ENCODE data around the gene RACGAP1.
"Not testable (repeated sequence)": the region's sequence is repeated elsewhere in the genome, so short reads cannot be mapped to it uniquely, and the experiment has no call there.

RACGAP1 gene

DNA sequence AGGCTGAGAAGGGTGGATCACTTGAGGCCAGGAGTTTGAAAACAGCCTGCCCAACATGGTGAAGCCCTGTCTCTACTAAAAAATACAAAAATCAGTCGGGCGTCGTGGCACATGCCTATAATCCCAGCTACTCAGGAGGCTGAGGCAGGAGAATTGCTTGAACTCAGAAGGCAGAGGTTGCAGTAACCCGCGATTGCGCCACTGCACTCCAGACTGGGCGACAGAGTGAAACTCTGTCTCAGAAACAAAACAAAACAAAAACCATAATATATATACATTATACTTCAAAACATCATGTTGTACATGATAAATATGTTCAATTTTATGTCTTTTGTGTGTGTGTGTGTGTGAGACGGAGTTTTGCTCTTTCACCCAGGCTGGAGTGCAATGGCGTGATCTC, 5.2 kb upstream of the RACGAP1 start:
- not testable (repeated sequence) for DNase-seq (ENCODE audit: low read depth, low spot score)

GRCh38 chr12:50026691-50027090, 1.4 kb upstream of the RACGAP1 start:
- no peak for DNase-seq (ENCODE audit: low read depth, low spot score)

DNA sequence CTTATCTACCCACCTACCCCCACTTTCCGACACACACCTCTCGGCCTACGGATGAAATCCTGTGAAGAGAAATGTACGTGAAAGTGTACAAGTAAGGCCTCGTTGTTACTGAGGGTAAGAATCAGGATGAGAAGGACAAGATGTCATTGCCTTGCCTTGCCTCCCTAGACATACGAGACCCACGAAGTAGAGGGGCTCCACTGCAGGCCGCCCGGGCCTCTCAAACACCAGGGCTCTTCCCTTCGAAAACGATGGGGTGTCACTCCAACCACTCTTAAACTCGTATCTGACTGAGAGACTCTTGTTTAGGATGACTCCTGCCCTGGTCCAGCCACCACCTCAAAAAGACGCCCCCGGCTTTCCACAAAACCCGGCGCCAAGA, 498 bp downstream of the RACGAP1 start:
- no peak for DNase-seq (ENCODE audit: low read depth, low spot score)

GRCh38 chr12:50024227-50024626, 1.1 kb downstream of the RACGAP1 start:
- DNase-seq (ENCODE audit: low read depth, low spot score), result no peak

GRCh38 chr12:50022903-50023302, 2.4 kb downstream of the RACGAP1 start:
- DNase-seq (ENCODE audit: low read depth, low spot score), result no peak

DNA sequence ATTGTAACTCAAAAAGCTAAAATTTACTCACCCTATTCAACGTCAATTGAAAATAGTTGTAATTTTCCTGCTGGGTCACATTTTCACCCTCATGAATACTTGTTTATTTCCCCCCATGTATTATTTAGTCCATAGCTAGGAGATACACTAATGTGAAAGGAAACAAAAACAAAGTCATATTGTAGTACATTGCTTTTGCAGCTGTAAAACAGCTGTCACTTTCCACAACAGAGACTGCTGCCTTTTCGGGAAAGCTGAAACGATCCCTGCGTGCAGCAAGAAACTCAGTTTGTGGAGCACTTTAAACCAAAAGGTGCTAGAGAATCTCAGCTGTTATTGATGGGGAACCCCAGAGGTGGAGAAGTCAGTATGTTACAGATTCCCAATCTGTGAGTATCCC, 4.3 kb downstream of the RACGAP1 start:
- DNase-seq (ENCODE audit: low read depth, low spot score), result no peak

GRCh38 chr12:50019524-50019923, 5.8 kb downstream of the RACGAP1 start:
- no peak for DNase-seq (ENCODE audit: low read depth, low spot score)

- no peak for DNase-seq (ENCODE audit: low read depth, low spot score)
These were observed 6.3 kb downstream of the RACGAP1 start for GRCh38 chr12:50018968-50019367.

- no peak for DNase-seq (ENCODE audit: low read depth, low spot score)
These were observed 7.1 kb downstream of the RACGAP1 start for GRCh38 chr12:50018154-50018553.

- no peak for DNase-seq (ENCODE audit: low read depth, low spot score)
These were observed 7.7 kb downstream of the RACGAP1 start for GRCh38 chr12:50017641-50018040.

DNA sequence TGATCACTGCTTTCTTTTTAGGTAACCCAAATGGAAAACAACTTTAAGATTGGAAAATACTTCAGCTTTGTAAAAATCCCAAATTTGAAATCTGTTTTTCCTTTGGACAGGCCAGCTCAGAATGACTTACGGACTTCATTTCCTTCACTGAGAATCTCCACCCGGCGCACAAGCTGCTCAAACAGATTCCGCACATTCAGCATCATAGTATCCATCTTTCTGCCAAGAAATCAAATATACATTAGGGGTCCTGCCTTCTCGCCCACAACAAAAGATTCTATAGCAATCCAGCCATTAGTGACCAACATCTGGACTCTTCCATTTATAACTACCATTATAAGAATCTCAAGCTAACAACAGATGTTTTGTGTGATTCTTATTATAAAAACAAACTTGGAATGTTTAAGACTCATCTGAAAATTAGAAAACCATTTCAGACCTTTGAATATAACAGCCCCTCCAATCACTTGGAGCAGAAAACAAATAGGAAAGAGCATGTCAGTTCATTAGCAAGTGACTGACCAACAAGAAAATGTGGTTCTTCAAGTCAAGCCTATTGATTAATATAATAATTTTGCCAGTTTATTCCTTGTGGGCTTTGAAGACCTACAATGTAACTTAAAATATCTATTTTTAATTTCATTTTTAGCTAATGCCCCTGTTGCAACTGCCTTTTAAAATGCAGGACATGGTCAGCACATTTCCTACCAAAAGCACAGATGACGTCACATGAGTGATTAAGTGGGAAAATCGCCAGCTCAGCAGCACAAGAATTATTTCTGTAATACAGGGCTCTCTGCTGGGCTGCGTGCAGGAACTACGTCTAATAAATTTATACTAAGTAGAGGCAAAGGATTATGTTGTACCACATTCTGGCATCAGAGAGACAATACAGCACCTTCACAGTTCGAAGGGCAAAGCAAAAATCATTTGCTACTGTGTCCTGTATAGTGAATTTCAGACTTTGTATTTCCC, 8.5 kb downstream of the RACGAP1 start:
- DNase-seq (ENCODE audit: low read depth, low spot score), result peak; percentile 56

GRCh38 chr12:50014342-50014741, 11.0 kb downstream of the RACGAP1 start:
- DNase-seq (ENCODE audit: low read depth, low spot score), result no peak

DNA sequence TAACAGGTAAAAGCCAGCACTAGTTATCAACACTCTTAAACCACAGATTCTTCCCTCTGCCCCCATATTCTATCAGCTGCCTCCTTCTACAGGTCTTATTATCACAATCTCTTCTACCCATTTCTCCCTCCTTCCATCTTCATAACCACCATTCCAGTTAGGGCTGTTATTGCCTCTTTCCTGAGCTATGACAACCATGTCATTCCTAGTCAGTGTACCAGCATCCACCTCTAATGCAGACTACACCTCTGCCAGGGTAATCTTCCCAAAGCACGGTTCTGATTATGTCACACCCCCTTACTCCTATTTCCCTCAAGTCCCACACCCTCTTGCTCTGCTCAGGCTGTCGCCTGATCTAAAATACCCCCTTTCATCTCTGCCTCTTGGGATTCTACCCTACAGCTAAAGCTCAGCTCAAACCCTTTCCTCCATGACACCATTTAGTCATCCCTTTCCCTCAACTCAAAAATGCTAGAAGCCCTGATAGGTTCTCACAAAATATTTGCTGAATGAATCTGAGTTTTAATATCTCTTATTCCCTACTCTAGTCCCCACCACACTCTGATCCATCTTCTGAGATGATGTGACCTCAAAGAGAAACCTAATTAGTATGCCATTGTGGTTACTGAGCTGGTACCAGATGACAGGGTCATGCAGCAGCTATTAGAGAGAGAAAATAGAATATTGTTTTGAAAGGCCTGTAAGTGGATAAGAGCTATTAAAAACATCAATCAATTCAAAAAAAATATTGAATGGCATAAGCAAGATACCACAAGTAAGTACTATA, 11.7 kb downstream of the RACGAP1 start:
- no peak for DNase-seq (ENCODE audit: low read depth, low spot score)

- no peak for DNase-seq (ENCODE audit: low read depth, low spot score)
These were observed 18.4 kb downstream of the RACGAP1 start for GRCh38 chr12:50006754-50007442.

DNA sequence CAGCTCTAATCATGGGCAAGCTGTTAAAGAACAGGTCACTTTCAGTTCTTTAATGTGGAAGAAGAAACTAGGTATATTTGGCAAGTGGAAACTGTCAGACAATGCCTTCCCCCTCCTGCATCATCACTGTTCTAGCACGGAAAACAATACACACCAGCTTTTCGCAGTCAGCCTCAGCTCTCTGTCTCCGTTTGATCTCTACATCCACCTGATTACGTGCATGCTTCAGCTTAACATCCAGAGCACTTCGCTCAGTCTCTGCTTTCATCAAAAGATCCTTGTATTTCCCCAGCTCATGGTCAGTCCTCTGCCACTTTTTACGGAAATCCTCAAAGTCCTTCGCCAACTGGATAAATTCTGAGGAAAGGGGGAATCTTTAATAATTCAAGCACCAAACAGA, 19.0 kb downstream of the RACGAP1 start:
- DNase-seq (ENCODE audit: low read depth, low spot score), result no peak

DNA sequence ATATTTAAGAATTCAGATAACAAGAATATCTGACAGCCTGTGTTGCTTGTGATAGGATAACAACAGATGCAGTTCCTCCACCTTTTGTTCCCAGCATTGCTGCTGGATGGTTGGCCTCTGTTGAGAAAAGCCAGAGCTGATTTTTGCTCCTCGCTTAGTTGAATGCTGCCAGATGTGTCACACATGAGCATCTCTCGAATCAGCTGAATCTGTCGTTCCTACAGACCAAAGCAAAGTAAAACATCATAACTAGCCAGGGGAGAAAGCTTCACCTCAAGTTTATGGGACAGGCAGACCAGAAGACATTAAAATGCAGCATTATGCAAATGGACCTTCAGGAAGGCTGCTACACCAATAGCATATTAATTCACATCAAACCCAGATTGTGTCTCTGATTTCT, 20.1 kb downstream of the RACGAP1 start:
- DNase-seq (ENCODE audit: low read depth, low spot score), result no peak

DNA sequence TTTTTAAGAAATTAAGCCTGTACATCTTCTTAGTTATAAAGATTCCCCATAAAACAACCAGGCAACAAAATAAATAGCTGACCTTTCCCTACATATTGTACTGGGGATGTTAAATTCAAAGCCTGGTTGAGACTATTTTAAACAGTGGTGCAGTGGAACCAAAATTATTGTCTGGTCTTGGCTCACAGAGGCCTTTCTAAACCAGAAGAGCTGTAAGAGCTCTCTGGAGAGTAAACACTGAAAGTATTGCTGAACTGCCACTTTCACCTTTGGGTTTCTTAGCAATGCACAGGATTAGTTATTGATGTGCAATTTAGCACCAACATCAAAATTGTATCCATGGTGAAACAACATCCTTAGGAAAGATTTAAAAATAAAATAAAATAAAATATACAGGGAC, 20.6 kb downstream of the RACGAP1 start:
- no peak for DNase-seq (ENCODE audit: low read depth, low spot score)

GRCh38 chr12:50003595-50003994, 21.7 kb downstream of the RACGAP1 start:
- no peak for DNase-seq (ENCODE audit: low read depth, low spot score)

GRCh38 chr12:49998453-49998852, 26.8 kb downstream of the RACGAP1 start:
- no peak for DNase-seq (ENCODE audit: low read depth, low spot score)

DNA sequence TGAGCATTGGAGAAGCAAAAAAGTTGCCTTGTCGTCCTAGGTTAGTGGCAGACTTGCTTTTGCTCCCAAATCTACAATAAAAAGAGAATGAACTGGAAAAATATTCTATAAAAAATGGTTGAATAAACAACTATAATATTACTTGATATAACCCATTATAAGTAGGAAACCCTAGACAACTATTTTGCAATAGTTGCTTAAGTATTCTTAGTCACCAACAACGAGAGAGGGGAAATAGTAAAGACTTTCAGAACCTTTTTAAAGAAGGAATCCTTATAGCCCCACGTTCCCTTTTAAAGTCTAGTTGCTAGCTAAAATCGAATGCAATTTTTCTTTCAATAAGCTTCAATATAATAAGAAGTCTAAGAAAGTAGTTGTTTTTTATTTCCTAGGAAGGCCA, 35.0 kb downstream of the RACGAP1 start:
- no peak for DNase-seq (ENCODE audit: low read depth, low spot score)

DNA sequence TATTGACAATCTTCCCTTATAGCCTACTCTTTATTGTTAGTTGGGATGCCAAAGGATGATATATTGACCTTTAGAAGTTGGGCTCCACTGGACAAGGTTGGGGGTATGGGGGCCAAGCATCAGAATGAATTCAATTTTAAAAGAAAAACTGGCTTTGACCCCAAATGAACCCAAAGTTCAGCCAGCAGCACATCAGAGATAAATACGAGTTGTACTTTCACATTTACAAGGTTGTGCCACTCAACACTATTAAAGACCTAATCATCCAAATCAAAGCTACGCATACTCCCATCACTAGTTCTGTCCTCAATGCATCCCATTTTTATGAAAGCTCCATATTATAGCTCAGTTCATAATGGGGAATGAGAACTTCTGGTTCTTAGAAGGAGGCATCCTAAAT, 35.9 kb downstream of the RACGAP1 start:
- DNase-seq (ENCODE audit: low read depth, low spot score), result not testable (repeated sequence)

- DNase-seq (ENCODE audit: low read depth, low spot score), result no peak
These were observed 37.5 kb downstream of the RACGAP1 start for GRCh38 chr12:49987625-49988303.
